CD4-positive, alpha-beta T cell treated with Interleukin-1 beta for 1 hour (primary cell): ENCODE data around the gene BRF1.
A peak's percentile ranks its signal among the peaks of the same experiment; 100 is the strongest.

ENCODE experiments used
- DNase-seq, 2 donors: peaks; one replicate each; pipeline ENCODE4 v3.0.0-alpha.2; 2020 to 2022

Gene BRF1

DNA sequence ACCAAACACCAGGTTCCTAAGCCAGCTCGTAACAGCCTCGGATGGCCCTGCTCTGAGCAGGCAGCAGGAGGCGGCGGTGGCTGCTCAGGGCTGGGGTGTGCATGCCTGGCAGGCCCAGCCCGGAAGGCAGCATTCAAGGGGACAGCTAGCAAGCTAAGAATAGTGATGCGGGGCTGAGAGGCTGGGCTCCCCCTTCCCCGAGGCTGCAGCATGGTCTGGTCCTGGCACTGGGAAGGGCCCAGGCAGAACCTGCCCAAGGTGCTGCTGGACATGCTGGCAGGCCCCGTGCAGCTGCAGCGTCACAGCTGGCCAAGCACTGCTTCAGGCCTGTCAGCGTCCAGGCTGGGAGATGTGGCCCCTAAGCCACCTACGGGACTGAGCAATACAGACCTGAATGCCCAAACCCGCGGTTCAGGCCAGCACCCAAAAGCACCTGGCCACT is 93.3 kb downstream of the BRF1 start:
- DNase-seq = no peak

DNA sequence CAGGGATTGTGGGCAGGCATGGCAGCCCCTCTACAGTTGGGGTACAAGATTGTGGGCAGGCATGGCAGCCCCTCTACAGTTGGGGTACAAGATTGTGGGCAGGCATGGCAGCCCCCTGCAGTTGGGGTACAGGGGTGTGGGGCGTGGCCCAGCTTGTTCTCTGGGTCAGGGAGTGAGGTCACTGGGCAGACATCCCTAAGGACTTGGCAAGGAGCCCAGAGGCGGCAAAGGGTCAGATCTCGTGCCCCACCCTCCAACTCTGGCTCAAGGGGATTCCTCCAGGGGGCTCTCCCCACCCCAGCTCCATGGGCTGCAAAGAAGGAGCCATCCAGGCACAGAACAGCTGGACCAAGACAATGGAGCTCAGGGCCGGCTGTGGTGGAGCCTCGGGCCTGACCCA is 93.9 kb downstream of the BRF1 start:
- no peak for DNase-seq

DNA sequence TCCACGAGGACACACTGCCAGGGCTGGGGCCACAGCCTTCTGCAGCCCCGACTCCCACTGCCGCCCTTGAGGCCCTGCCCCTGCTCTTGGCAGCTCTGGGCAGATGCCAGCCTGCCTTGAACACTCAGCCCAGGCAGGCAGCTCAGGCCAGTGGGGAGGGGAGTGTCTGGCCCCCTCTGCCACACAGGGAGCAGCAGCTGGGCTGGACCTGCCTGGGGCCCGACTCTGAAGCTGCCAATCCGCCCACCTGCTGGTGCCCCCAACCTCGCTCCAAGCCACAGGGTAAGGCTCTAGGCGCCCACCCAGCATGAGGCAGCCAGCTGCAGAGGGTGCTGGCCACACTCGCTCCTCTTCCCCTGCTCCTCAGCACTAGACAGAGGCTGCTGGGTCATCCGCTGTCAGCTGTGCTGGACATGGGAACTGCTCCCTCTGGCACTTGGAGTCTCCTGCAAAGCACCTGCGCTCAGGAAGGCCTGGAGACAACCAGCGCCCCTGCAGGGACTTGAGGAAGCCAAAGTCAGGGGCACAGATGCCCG is 95.1 kb downstream of the BRF1 start:
- DNase-seq = no peak

DNA sequence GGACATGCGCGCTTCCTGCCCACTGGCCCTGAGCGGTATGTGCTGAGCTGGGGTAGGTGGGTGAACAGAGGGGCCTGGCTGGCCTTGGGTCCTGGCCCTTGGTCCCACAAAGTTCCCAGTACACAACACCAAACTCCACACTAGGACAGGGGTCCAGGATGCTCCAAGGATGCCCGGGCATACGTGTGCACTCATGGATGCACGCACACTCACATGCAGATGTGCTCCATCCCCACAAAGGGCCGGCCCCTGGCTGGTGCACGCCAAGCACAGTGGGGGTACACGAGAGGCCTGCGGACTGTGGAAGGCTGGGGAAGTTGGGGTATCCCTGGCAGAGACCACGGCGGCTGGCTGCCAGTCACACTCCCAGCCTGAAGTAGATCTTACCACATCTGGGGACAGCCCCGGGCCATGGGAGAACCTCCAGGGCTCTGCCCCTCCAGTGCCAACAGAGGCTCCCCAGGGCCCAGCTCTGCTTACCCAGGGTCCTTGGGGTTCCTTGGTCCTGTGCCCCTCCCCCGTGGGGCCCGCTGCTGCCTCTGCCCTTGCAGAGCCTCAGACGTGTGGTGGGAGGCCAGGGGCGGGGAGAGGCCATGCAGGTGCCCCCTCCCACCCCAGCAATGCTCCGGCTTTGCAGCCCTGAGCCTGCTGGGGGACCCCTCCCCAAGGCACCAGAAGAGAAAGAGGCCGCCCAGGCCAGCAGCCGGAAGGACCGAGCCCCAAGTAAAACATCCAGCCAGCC is 95.7 kb downstream of the BRF1 start:
- DNase-seq = no peak

DNA sequence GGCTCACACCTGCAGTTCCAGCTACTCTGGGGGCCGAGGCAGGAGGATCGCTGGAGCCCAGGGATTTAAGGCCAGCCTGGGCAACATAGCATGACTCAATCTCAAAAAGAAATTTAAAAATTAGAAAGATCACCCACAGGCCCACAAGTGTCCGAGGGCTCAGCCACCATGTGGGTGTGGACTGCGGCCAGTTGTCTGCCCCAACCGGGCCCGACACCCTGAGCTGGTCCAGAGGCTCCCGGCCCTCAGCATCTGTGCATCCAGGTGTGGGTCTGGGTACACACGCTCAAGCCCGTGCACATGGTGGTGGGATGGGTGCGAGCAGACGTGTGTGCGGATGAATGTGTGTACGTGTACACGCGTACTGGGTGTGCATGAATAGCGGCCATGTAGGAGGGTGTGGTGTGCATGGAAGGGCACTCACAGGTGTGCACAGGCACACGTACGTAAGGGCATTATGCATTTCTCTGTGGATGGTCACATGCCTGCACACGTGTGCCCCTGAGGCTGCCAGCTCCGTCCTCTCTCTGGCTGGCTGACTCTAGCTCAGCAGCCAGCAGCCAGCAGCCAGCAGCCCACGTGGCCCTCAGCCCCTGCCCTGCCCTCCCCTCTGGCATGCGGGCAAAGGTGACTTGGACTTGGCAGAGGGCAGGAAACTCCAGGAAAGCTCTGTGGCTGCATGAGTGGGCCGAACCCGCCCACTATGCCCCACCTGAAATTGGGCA is 96.4 kb downstream of the BRF1 start:
- no peak for DNase-seq

DNA sequence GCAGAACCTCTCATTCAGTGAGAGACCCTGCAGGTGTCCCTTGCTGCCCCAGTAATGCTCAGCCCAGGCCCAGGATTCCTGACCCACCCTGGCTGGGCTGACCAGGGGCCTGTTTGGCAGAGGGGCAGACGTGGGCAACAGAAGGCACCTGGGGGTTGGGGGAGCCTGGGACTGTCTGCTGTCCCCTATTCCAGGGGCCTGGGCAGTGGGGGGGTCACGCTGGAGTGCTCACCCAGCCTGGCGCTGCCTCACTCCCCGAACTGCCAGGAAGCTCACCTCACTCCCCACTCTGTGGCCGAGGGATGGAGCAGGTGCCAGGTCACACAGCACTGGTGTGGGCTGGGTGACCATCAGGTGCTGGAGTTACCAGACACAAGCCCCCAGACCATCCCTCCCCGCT is 97.1 kb downstream of the BRF1 start:
- no peak for DNase-seq

DNA sequence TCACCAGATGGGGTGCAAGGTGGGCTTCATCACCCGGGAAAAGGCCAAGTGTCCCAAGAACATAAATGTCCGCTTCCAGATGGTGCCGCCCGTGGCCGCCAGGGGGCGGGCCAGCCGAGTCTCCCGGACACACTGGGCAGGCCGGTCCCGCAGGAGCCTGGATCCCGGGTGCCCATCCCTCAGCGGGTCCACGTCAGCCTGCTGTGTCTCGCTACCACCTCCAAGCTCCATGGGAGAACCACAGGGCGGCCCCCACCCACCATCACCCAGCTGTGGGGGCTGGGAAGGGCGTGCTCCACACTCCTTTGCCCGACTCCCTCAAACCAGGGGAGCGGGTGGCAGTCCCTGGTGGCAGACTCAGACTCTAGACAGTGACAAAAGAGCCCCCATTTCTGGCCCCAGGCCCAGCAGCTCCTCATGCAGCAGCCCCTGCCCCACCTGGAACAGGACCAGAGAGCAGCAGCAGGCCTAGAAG is 97.7 kb downstream of the BRF1 start:
- DNase-seq = peak; percentile 52 to 64

DNA sequence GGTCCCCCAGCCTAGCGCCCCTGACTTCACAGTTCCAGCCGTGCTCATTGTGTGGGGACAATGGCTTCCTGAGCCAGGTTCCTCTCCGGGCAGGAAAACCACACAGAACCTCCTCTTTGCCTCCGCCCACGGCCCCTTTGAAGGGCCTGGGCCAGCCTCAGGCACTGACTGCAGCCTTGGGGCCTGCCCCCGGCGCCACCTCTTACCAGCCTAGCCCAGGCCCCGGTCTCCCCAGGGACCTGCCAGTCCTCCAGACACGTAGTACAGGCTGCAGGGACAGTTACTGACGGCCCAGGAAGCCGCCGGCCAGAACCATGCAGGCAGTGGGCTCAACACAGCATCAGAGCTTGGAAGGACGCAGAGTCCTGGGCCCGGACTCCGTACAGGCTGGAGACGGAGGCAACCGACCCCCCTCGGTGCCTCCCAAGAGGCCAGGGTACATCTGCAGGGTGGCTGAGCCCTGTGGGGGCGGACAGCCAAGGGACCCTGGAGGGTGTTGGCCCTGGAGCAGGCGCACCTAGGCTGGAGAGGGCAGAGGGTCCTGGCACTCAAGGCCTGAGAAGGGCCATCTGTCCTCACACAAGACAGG is 98.8 kb downstream of the BRF1 start:
- peak; percentile 28 to 30 for DNase-seq

DNA sequence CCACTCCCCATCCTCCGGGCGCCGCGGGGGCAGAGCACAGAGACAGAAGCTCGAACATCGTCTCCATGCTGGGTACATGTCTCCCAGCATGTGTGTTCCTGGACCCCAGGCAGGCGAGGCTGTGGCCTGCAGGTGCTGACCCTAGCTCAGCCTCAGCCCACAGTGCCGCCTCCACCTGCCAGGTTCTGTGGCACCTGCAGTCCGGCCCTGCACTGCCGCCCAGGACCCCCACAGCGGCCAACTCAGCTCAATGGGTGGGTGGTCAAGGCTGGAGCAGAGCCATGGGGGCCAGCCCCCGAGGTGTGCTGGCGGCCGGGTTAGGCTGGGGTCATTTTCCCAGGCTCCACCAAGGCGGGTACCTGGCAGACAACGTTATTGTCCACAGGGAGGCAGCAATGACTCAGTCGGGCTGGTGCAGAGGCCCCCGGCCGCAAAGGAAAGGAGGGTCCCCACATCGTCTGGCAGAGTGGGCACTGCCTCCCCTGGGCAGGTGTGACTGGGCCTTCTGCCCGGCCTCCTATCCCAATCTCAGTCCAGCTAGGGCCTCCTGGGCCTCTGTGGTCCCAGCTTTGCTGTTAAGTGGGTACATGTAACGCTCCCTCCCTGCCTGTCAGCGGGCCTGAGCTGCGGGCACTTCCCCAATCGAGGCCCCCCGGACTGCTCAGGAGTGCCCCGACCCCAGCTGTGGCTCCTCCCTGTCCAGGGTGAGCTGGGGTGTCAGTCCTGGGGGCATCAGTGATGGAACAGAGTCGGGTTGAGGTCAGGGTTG is 99.5 kb downstream of the BRF1 start:
- DNase-seq = no peak

DNA sequence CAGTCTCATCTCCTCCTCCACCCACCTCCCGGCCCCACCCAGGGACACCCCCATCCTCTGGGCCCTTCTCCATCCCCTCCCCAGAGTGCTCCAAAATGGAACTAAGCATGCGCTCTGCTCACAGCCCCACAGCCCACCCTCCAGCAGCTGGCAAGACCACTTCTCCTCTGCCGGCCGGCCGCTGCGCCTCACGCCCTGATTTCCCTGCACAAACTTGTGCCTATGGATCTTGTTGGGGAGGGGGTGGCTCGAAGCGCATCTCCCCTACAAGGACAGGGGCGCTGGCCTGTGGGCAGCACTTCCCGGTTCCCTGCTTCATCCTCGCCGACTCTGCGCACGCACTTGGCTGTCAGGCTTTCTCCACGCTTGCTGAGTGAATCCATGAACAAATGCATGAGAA is 100.2 kb downstream of the BRF1 start:
- no peak for DNase-seq

DNA sequence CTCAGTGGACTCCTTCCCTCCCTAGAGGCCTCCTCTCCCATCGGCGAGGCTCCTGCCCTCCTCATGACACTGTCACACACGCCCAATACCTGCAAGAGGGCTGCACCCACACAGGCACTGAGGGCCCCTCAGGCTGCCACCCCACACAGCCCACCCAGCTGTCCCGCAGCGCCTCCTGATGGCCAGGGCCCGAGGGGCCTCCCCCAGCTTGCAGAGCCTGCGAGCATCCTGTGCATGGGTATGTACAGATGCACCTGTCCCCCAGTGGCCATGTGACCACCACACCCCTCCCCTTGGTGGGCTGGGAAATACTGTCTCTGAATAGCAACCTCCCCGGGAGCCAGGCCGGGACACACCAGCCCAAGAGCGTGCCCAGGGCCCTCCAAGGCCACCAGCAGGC is 100.7 kb downstream of the BRF1 start:
- no peak for DNase-seq

DNA sequence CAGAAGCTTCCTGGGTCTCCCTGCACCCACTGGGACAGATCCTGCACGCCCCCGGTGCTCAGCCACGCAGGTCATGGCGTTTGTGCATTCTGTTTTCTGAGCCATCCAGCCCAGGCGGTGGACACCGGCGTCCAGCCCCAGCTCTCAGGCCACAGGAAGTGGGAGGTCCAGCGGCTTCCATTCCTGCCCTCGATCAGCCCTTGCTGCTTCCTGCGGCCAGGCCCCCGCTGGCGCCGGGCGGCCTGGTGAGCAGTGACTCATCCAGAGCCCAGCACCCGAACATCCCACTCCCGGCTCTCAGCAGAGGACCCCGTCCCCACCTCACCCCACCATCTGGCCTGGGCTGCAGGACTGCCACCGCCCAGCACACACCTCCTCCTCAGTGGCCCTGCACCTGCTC is 101.7 kb downstream of the BRF1 start:
- DNase-seq = no peak

DNA sequence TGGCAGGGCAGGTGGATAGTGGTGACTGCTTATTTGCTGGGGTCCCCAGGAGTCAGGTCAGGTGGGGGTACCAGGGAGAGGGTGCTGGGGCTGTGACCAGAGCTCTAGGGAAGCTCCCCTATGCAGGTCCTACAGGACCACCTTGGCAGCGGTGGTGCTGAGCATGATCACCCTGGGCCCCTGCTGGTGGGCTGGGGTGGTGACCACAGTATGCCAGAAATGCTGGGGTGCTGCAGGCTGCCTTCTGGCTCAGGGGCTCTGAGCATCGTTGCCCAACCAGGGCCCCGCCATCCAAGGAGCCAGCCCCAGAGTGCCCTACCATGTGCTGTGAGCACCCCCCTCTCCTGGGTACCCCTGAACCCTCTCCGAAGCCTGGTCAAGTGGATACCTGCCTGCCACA is 102.2 kb downstream of the BRF1 start:
- DNase-seq = no peak

DNA sequence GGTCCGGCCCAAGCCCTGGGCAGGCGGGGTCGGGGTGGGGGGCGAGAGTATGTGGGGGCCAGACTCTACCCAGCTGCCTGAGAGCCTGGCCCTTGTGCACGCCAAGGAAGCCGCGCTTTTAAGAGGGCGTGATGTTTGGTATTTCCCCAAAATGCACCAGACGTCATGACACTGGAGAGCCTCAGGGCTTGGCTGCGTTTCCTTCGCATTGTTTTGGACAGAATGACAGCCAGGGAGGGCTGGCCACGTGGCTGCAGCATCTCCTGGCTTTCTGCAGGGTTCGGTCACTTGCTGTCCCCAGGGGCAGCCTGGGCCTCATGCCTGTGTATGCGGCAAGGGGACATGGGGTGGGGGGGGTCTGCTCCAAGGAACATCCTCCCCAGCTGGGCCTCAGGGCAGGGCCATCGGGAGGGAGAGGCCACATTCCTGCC is 103.6 kb downstream of the BRF1 start:
- peak in 1 of 2 donors; percentile 28 for DNase-seq

DNA sequence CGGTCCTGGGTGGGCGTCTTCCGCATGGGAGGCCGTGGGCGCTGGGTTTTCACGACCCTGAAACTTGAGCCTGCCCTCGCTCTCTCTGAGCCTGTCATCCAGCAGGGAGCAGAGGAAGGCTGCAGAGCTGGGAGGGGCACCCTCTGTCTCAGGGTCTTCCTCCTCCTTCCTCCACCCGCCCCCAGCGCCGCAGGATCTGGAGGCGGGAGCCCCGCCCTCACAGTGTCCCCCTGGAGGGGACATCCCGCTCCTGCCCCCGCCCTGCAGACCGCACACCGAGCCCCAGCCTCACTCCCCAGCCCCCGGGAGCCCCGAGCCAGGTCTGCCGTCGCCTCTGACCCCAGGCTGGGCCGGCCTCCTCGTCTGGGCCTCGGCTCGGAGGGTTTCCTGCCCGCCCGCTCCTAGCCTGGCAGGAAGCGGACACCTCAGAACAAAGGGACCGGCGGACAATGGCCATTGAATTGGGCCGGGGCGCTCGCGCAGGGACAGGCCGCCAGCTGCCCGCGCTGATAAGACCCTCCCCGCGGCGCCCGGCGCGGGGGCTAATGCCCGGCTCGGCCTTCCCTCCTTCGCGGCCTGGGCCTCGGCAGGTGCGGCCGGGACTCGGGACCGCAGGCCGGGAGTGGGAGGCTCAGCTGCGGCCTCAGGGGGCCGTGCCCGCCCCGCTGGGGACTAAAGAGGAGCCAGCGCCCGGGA is 104.4 kb downstream of the BRF1 start:
- DNase-seq = no peak

DNA sequence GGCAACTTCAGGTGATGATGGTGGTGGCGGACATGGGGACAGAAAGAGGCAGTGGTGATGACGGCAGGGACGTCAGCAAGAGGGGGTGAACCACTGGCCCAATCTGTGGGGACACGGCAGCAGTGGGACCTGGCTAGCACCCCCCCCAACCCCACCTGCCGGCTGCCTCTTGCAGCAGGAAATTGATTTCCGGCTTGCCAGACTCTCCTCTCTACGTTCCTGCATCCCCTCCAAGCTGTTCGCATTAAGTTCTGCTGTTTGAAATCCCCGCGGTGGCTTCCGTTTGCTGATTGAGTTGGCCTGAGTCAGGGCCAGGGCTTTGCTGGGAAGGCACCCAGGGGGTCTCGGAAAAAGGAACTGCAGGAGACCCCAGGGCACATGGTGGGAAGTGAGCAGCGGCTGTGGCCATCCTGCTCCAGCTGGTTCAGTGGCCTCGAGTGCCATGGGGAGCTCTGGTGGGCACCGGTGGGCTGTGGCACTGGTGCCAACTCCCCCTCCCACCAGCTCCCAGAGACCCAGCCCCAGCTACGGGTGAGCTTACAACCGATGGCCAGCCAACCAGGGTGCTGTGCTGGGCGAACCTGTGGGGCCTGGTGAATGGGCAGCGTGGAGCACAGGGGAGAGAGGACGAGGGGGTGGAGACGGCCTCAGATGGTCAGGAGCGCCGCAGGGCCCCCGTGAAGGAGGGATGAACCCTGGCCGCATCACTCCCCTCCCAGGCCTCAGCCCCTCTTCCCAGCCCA is 105.1 kb downstream of the BRF1 start:
- DNase-seq = no peak

DNA sequence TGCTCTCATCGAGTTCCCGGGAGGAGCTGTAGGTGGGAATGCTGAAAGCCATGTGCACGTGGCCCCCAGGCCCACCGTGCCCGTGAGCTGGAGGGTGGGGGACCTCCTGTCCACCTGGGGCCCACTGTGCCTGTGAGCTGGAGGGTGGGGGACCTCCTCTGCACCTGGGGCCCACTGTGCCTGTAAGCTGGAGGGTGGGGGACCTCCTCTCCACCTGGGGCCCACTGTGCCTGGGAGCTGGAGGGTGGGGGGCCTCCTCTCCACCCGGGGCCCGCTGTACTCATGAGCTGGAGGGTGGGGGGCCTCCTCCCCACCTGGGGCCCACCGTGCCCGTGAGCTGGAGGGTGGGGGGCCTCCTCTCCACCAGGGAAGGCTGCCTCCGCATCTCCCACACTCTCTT is 105.8 kb downstream of the BRF1 start:
- no peak for DNase-seq

DNA sequence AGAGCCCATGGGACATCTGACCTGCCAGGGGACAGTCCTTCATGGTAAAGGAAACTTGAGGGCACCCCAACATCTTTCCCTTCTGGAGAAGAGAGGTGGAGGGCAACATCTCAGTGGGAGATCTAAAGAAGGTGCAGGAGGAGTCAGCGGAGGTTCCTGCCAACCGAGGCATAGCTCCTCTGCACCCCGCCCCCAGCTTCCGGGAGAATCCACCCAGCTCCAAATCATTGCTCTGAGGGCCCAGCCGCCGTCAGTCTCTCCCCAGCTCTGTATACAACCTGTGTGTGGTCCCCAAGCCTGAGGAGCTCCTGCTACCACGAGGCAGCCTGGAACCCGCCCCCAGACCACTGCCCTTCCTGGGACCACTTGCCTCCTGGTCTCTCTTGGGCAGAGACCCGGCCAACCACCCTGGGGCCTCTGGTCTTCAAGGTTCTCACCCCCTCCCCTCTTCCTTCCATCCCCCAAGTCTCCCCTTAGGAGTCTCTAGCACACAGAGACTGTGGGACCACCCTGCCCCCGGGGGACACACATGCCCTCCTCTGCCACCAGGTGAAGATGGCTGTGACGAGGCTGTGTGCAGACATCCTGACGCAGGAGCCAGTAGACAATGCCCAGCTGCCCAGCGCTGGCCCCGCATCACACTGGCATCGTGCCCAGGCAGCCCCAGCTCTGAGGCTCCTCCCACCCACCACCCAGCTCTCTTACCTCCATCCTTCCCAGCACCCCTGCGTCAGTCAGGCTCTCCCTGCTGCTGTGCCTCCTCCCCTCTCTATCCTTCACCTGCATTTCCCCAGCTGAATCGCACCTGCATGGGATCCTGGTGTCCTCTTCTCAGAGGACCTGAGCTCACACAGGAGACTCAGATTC is 106.7 kb downstream of the BRF1 start:
- peak in 1 of 2 donors; percentile 25 for DNase-seq

DNA sequence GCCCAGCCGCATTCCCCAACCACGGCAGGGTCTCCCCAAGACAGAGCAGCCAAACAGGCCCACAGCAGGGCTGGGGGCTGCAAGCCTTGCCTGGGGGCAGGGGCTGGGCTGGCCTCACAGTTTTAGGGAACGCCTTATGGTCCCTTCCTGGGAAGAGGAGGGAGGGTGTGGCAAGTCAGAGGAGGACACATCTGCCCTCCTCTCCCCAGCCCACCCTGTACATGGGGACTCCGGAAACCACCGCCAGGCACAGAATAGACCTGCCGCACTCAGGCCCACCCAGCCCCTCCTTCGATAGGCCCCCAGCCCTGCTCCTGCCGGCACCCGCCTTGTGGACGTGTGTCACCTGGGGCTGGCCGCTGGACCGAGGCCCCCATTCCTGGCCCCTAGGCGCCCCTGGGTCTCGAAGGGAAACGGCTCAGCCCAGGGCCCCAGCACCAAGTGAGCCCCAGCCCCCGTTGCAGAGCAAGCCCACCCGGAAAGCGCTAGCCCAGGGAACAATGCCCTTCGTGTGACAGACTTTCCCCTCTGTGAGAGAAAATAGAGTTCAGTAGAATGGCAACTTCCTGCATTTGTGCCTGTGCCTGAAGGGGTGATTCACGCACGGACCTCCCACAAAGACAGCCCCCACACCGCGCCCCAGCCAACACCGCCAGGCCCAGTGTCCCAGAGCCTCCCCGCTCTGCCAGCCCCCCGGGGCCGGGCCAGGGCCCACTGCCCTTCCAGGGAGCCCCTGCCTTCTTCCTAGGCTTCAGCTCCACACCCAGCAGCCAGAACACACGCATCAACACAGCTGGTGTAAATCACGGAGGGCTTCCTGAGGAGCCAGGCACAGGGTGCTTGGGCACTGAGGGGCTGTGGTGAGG is 107.7 kb downstream of the BRF1 start:
- DNase-seq = no peak
